ENCODE results near the gene C1QTNF8. TPM values are rescaled to one million over a fixed set of nuclear protein-coding genes. Genes with fewer than 3 reads are reported as not detected.

Gene C1QTNF8
- total RNA-seq, 1 donor from 2014 or later, result not detected

DNA sequence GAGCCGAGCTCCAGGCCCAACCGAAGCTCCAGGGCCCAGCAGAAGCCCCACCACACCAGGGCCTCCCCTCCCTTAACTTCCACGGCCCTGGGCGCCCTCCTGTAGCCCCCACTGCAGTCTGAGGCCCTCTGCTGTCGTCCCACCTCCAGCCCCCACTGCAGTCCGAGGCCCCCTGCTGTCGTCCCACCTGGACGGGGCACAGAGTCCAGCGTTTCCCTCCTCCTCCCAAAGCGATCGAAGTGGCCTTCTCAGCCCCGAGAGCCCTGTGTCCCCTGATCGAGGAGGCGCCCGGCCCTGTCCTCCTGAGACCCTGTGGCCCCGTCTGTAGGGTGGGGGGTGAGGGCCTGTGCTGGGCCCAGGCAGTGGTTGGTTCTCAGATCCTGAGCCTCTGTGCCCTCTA lies 31.1 kb upstream of the C1QTNF8 start:
- no peak for DNase-seq

DNA sequence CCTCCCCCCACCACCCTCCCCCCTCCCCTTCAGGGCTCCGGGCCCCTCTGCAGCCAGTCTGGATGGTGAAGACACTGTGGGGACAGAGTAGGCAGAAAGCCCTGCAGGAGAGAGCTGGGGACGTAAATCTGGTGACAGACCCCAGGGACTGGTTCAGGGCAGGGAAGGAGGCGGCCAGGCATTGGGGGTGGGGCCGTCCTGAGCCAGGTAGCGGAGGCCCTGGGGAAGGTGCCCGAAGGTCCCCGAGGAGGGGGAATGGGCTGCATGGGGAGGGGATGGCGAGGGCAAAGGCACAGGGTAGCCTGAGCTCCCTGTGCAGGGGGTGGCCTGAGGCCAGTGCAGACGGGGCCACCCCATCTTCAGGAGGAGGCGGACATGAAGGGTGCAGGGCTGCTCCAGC lies 30.5 kb upstream of the C1QTNF8 start:
- DNase-seq, result no peak

DNA sequence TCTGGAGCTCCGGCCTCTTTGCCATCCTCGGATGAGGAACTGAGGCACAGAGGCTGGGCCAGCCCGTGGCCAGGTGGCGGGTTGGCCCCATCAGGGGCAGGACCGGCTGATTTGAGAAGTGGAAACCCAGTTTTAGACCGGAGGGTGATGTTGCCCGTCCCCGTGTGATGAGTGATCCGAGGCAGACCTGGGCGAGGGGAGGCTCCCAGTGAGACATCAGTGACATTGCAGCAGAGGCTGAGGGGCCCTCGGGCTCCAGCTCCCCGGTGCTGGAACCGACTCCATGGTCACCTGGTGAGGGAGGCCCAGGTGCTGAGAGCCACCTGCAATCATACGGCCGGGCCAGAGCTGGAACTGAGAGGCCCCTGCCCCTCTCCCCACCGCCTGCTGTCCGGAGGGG lies 30.0 kb upstream of the C1QTNF8 start:
- DNase-seq, result no peak

DNA sequence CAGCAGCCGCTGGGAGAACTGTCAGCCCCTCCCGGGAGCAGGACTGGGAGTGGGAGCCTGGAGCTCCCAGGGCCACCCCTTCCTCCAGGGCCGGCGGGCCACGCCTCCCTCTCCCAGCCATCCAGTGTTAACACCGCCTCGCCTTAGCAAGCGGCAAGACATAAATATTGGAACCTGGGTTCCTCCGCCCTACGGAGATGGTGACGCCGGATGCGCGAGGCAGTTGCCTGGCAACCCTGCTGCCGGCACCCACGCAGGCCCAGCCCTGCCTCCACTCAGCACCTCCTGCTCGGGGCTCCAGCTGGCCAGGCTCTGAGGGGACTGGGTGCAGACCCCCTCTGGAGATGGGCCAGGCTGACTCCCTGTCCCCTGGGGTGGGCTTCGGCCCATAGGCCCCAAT lies 29.4 kb upstream of the C1QTNF8 start:
- DNase-seq, result peak; percentile 67

DNA sequence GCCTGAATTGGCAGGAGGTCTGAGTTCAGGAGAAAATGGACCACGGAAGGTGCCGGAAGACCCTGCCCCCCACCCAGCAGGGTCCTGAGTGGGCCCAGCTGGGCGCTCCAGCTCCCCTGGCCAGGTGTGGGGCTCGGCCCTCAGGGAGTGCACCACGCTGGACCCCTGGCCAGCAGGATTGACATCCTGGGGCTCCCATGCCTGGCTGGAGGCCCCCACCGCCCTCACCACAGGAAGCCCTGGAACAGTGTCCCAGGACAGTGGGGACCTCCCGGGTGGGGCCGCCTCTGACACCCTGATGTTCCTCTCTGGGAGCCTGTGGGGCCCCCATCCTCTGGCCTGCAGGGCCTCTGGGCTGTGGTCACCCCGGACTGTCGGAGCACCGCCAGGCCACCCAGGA lies 28.8 kb upstream of the C1QTNF8 start:
- no peak for DNase-seq

DNA sequence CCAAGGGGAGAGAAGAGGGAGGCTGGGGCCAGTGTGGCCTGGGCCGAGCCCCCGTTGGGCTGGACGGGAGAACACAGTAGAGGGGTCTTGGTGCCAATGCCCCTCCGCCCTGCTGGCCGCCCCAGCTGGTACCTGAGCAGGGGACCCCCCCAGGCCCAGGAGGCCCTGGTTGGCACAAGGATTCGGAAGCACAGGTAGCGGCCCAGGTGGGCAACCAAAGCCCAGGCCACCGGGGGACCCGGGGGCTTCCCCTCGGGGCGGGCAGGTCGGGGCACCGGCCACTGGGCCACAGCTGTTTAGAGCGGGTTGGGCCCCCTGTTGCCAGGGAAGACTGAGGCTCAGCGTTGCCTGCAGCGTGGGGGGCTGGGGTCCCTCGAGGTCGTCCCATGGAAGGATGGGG lies 28.2 kb upstream of the C1QTNF8 start:
- DNase-seq, result no peak

DNA sequence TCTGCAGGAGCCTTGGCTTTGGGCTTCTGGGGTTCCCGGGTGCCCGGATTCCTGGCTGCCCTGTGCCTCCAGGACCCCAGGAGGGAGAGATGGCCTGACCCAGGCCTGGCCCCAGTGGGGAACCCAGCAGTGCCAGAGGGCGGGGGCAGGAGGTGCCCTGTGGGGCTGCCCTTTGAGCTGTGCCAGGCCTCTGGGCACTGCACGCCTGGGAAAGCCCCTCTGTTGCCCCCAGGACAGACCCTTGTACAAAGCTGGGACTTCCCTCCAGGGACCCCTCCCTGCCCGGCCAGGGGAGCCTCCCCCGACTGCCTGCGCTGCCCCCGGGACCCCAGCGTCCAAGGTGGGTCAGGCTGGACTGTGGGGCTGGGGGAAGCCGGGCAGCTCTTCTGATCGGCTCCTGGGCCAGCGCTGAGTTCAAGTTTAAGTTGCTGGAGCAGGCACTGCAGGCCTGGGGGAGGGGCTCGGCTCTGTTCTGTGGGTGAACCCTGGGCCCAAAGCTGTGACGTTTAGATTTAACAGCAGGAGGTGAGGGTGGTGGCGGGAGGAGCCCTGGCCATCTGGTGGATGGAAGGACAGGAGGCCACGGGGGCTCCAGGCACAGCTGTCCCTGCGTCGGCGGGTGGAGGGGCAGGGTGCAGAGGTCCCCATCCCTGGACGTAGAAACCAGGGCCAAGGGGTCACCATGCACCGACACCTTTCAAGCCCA lies 27.6 kb upstream of the C1QTNF8 start:
- DNase-seq, result no peak

DNA sequence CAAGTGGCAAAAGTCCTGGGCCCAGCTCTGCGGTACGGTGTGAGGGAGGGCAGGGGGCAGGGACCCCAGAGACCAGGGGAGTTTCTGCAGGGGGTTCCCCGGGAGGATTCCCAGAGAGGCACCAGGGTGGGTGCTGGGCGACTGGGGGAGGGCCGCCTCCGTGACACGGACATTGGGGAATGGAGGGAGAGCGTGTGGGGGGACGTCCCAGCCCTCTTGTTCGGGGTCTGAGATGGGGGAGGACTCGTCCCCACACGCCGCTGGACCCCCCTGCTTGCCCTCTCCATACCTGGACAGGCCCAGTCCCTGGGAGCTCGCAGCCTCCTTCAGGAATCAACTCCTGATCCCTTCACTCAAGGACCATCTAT lies 26.3 kb upstream of the C1QTNF8 start:
- no peak for DNase-seq

DNA sequence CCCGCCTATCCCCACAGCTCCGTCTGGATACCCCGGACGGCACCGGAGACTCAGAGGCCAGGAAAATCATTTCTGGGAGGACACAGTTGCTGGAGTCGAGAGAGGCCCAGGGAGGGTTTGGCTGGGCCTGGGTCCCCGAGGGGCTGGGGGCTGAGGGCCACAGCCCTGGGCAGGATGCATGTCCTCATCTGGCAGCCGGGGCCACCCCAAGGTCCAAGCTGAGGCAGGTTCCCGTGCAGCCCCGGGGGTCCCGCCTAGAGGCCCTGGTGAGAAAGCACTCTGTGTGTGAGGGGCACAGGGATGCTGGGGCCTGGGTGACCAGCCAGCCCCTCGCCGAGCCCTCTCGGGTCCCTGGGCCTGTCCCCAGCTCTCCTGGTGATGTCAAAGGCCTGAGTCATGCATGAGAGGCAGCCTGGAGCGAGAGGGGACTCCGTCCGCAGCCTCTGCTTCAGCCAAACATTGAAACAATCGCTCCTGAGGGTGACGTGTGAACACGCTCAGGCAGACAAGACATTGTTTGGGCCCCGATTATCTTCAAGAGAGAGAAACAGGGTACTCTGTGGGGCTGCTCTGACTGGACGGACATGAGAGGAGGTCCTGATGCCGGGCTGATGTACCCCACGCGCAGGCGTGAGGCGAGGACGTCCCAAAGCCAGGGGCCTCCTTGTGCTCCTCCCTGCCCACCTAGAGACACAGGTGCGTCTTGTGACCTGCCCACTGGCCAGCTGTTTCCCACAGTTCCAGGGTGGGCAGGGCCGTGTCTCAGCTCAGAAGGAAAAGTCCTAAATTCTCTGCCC lies 25.8 kb upstream of the C1QTNF8 start:
- no peak for DNase-seq

DNA sequence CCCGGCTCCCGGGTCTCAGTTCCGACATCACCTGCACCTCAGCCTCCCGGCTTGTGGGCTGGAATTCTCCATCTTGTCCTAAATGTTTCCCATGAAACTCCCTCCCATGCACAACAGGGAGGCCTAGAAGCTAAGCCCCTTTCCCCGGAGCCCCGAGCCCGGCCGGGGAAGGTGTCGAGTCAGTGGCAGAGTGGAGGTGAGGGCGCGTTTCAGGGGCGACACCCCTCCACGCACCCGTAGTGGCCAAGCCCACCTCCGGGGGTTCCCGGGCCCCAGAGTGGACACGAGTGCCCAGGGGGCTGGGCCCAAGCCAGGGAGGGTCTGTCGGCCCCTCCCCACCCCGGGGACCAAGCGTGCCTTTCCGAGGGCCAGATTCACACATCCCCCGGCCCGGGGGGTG lies 25.0 kb upstream of the C1QTNF8 start:
- DNase-seq, result no peak

DNA sequence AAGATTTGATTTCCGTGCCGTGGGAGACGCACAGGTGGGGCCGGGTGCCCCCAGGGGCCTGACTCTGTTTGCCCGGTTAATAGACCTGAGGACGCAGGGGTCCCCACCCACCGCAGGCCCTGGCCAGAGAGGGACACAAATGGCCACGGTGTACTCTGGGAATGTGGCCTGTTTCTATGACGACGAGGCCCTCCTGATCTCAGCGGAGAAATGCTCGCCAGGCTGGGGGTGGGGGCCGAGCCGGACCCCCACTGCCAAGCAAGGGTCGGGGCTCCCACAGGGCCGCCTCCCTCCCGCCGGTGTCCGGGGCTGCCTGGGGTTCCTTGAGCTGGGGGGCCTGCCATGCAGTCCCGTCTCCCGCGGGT lies 24.5 kb upstream of the C1QTNF8 start:
- no peak for DNase-seq

DNA sequence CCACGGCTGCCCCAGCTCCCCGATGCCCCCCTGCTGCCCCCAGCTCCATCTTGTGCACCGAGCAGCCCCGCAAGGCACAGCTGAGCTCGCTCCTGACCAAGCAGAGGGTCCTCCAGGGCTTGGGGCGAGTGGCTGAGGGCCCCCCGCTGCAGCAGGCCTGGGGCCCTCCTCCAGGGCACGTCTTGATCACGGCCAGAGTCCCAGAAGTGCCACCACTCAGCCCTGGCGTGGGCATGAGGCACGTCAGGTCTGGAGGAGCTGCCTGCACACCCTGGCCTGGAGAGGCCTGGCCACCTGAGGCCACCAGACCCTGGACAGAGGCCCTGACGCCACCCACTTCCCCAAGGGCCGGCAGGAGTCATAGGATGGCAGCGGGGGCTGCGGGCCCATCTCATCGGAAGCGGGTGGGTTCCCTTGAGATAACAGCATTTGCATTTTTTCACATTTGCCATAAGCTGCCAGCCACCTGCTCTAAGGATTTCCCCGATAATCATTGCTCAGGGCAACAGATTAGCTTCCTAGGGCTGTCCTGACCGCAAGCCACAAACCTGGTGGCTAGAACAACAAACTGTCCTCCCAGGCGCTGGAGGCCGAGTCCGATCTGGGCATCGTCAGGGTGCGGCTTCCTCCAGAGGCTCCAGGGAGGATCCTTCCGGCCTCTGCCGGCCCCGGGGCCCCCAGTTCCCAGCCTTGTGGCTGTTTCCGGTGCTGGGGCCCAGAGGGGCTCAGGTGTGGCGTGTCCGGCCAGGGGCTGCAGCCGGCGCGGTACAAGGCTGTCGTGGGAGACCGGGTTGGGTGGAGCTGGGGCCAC lies 23.9 kb upstream of the C1QTNF8 start:
- no peak for DNase-seq

DNA sequence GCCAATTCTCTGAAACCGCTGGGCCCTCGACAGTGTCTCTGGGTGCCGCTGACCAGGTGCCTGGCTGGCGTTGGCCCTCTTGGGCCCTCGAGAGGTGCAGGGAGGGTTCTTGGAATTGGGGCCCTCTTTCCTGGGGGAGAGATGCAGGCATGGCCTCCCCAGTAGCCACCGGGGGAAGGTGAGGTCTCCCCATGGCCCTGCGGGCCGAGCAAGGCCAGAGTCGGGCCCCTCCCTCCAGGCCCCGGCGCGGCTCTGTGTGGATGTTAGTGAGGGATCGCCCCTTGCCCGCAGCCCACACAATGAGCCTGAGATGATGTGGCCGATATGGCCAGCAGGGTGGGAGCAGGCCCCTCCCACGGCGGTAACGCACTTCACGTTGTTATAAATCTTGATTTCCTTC lies 23.1 kb upstream of the C1QTNF8 start:
- DNase-seq, result no peak

DNA sequence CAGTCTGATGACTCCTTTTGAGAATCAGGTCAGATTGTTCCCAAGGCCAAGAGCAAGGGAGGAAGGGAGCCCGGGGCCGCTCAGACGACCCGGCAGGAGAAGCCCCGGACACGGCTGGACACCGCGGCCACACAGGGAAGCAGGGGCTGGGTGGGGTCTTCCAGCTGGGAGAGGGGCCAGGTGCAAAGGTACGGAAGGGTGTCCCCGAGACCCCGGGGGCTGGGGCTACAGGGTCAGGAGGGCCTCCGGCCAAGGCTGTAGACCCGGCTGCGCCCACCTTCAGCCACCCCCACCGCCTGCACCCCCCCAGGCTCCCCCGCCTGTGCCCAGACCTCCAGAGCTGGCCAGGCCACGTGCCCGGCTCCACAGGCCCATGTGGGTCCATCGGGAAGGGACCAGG lies 21.9 kb upstream of the C1QTNF8 start:
- DNase-seq, result no peak

DNA sequence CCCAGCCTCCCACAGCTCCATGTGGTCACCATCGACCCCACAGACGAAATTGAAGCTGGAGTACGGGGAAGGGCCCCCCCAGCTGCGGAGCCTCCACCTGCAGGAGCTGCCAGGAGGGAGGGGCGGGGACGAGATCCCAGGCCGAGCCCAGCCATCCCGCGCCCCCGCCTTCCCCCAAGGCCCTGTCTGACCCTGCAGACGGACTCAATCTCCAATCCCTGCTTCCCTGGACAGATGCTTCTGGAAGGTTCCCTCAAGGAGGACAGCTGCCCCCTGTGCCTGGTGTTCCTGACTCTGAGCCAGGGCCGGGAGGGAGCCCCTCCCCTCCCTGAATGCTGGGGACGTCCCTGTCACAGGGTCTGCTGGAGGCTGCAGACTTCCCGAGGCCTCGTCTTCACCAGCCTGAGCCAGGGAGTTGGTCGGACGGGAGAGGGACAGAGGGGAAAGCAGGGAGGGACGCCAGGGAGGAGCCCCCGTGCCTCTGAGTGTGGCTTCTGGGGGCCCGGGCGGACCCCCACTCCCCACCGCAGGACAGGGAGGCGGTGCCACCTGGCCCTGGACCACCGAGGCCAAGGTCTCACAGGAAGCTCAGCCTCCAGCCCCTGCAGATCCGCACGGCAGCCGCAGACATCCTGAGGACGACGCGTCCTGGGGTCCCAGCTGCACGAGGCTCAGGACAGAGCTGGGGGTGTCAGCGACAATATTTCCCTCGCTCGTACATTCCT lies 21.3 kb upstream of the C1QTNF8 start:
- DNase-seq, result no peak

DNA sequence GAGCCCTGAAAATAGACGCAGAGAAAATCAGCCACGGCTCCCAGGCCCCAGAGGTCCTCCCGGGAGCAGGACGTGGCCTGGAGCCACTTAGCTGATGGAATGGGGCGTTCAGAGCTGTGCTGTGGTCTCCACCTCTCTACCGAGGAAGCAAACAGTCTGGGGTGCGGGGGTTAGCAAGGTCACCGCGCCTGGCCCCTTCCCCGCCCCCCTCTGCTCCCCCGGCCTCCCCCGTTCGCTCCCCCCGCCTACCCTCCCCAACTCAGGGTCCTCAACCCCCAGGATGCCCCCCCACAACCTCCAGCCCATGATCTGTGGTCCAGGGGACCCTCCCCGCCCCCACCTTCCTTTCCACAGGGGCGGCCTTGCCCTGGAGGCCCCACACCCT lies 20.6 kb upstream of the C1QTNF8 start:
- DNase-seq, result no peak

DNA sequence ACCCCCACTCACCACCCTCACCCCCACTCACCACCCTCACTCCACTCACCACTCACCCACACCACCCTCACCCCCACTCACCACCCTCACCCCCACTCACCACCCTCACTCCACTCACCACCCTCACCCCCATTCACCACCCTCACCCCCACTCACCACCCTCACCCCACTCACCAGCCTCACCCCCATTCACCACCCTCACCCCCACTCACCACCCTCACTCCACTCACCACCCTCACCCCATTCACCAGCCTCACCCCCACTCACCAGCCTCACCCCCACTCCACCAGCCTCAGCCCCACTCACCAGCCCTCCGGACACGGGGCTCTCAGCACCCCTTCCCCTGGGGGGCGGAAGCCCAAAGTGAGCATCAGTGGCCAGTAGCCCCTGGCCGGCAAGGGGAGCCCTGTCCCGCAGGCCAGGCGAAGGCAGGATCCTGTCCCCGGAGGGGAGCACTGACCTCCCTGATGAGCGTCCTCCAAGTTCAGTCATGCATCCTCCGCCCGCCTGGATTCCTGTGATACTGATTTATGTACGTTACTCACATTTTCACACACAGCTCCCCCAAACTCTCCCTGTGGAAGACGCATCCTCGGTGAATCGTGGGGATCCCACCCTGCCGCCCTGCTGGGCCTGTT lies 18.0 kb upstream of the C1QTNF8 start:
- no peak for DNase-seq

DNA sequence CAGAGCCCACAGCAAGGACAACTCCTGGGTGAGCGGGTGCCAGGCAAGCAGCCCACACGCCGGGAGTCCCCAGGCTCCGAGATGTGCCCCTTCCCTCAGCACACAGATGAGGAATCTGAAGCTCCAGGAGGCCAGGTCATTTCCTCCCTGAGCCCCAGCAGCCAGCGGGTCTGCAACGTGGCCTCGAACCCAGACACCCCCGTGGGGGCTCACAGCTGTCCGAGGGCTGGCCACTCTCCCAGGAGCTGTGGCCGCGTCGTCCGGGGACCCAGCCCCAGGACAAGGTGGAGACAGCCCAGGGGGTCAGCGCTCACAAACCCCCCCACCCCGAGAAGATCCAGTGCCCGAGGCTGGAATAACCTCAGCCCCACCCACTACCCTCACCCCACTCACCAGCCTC lies 17.4 kb upstream of the C1QTNF8 start:
- DNase-seq, result no peak

DNA sequence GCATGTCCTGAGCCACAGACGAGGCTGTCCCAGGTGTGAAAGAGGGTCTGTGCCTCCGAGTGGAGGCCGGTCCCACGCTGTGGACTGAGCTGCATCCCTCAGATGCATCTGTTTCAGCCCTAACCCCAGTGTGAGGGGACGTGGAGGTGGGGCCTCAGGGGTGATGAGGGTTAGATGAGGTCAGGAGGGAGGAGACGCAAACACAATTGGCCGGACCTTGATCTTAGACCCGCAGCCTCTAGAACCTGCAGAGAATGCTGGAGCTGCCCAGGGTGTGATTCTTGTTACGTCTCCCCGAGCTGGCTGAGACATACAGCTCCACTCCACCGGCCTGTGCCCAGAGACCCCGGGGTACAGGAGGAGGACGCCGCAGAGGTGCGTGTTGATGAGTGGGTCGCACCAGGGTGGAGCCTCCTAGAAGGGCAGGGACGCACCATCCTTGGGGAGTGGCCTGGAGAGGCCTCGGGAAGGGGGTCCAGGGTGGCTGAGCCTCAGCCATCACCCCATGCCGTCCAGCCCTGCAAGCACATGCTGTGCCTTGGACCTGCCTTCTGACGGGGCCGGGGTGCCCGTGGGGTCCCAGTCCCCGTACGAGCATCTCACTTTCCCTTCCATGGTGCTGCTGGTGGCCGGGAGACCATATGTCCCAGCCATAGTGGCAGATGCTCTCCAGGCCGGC lies 16.6 kb upstream of the C1QTNF8 start:
- DNase-seq, result no peak

DNA sequence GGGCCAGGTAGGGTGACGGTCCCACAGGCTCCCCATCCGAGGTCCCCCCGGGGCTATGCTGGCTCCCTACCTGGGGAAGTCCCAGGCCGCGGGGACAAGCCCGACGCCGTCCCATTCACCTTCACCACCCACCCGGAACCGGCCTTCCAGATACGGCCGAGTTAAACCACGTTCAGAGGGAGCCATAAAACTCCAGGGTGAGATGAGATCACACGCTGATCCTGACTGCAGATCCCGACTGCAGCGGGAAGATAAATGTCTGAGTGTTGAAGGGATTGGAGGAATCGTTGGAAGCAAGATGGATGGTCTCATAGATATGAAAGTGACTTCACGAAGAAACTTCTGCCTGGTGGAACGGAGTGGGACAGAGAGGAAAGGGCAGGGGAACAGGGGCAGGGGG lies 13.6 kb upstream of the C1QTNF8 start:
- DNase-seq, result no peak

Data from occipital lobe (tissue), 2 donors.